ENCODE data around the gene MED31. TPM values are rescaled to one million over a fixed set of nuclear protein-coding genes. Genes with fewer than 3 reads are reported as not detected.

Gene MED31
- total RNA-seq, 4 donors from 2014 or later, result 5.5 to 18.9 (median 12.5) TPM

GRCh38 chr17:6639014-6639585 is 12.3 kb downstream of the MED31 start:
- Histone ChIP-seq H3K27me3 (no peaks in the 10 kb centered on the region), H3K9me3 (no peaks in the 10 kb centered on the region), H3K27ac (peak overlapping the region; percentile 91 to 94 (median 93)), H3K4me3 (peak overlapping the region; percentile 67 to 94 (median 88)), H3K36me3 (peaks cover 0 to 25% (median 0%) of the 10 kb centered on the region in 3 donors), H3K4me1 (peaks cover 19 to 58% (median 34%) of the 10 kb centered on the region in 3 donors)
- TF ChIP-seq CTCF (IDR thresholded peaks at IDR 0.05), result no peak
- peak in 1 of 4 donors; percentile 28 for TF ChIP-seq POLR2A (IDR thresholded peaks at IDR 0.05)
- DNase-seq, result no peak
- intact Hi-C loops (cut with DNase I), result loop anchor here (10.0 kb wide), 1 partner anchor 174 kb away; no protein-coding TSS in a partner anchor
- WGBS, 2 donors, result 28 to 36% methylated on average over 4 to 7 of the region's 15 CpGs

- TF ChIP-seq POLR2A (IDR thresholded peaks at IDR 0.05) (no peak), CTCF (IDR thresholded peaks at IDR 0.05) (no peak)
- H3K9me3 ChIP-seq, result no peaks in the 10 kb centered on the region
- H3K27me3 ChIP-seq, result no peaks in the 10 kb centered on the region
- H3K27ac ChIP-seq, result peak overlapping the region in 2 of 4 donors; percentile 36 to 94
- DNase-seq, result no peak
- peaks cover 0 to 25% (median 0%) of the 10 kb centered on the region in 3 donors for H3K36me3 ChIP-seq
- 67 to 73% methylated on average over 13 to 22 of the region's 24 CpGs for WGBS, 2 donors
- intact Hi-C loops (cut with DNase I), result loop anchor here (10.0 kb wide), 1 partner anchor 173 kb away; no protein-coding TSS in a partner anchor
- H3K4me1 ChIP-seq, result peaks cover 19 to 50% (median 25%) of the 10 kb centered on the region in 3 donors
- peak overlapping the region in 3 of 4 donors; percentile 67 to 94 (median 89) for H3K4me3 ChIP-seq
Measured at GRCh38 chr17:6638046-6638908, 13.1 kb downstream of the MED31 start.

GRCh38 chr17:6637458-6637840 is 14.0 kb downstream of the MED31 start:
- no peak for DNase-seq

GRCh38 chr17:6636616-6637457 is 14.6 kb downstream of the MED31 start:
- DNase-seq, result no peak

More at GRCh38 chr17:6637458-6637840, 14.0 kb downstream of the MED31 start:
- no peaks in the 10 kb centered on the region for H3K9me3 ChIP-seq
- H3K4me1 ChIP-seq, result peaks cover 19 to 42% (median 24%) of the 10 kb centered on the region in 3 donors
- TF ChIP-seq POLR2A (IDR thresholded peaks at IDR 0.05) (no peak), CTCF (IDR thresholded peaks at IDR 0.05) (no peak)
- H3K27ac ChIP-seq, result no peak overlapping the region
- 85 to 100% methylated on average over 2 of the region's 6 CpGs for WGBS, 2 donors
- no peak overlapping the region for H3K4me3 ChIP-seq
- intact Hi-C loops (cut with DNase I), result loop anchor here (10.0 kb wide), 1 partner anchor 173 kb away; no protein-coding TSS in a partner anchor
- peaks cover 0 to 27% (median 0%) of the 10 kb centered on the region in 3 donors for H3K36me3 ChIP-seq
- no peaks in the 10 kb centered on the region for H3K27me3 ChIP-seq

More at GRCh38 chr17:6636616-6637457, 14.6 kb downstream of the MED31 start:
- Histone ChIP-seq H3K36me3 (peaks cover 0 to 33% (median 0%) of the 10 kb centered on the region in 3 donors), H3K4me1 (peaks cover 19 to 36% (median 22%) of the 10 kb centered on the region in 3 donors), H3K4me3 (no peak overlapping the region), H3K27ac (no peak overlapping the region), H3K9me3 (no peaks in the 10 kb centered on the region), H3K27me3 (no peaks in the 10 kb centered on the region)
- TF ChIP-seq POLR2A (IDR thresholded peaks at IDR 0.05), result no peak
- TF ChIP-seq CTCF (IDR thresholded peaks at IDR 0.05), result no peak
- 79 to 90% methylated on average over 6 to 14 of the region's 17 CpGs for whole genome bisulfite sequencing, 2 donors
- intact Hi-C loops (cut with DNase I), result loop anchor here (10.0 kb wide), 1 partner anchor 172 kb away; no protein-coding TSS in a partner anchor

Data from esophagus squamous epithelium (tissue), 5 donors.